DOHH2 (cell line): ENCODE data around the gene MYO10.

Source experiments
- H3F3A ChIP-seq: fragments of 200-600 bp; sonication (generic), shearing (Covaris generic); 2 replicates; pipeline ENCODE4 v1.6.0; 2016; ENCODE audit warnings: antibody characterized with exemption, mild to moderate bottlenecking; ENCODE audit not compliant: control insufficient read depth, insufficient read depth
- H3K27ac ChIP-seq: fragments of 200-600 bp; sonication (generic); 2 replicates; pipeline ENCODE4 v1.5.1; 2014; ENCODE audit warnings: low read depth, mild to moderate bottlenecking, low read length, moderate library complexity
- H3K27me3 ChIP-seq: fragments of 200-600 bp; sonication (generic); 2 replicates; pipeline ENCODE4 v1.6.1; 2014; ENCODE audit warnings: mild to moderate bottlenecking, low read length, mixed read lengths; ENCODE audit not compliant: control insufficient read depth
- H3K36me3 ChIP-seq: fragments of 200-600 bp; sonication (generic); 2 replicates; pipeline ENCODE4 v1.6.1; 2014; ENCODE audit warnings: mild to moderate bottlenecking, low read length, moderate library complexity, mixed read lengths; ENCODE audit not compliant: control insufficient read depth
- H3K4me1 ChIP-seq: fragments of 200-600 bp; sonication (generic); 2 replicates; pipeline ENCODE4 v1.6.1; 2014; ENCODE audit warnings: mild to moderate bottlenecking, low read length, mixed read lengths; ENCODE audit not compliant: control insufficient read depth
- H3K4me2 ChIP-seq: fragments of 200-600 bp; sonication (generic); 2 replicates; pipeline ENCODE4 v1.6.0; 2014; ENCODE audit warnings: mild to moderate bottlenecking, low read length, moderate library complexity
- H3K4me3 ChIP-seq: fragments of 200-600 bp; sonication (generic); 2 replicates; pipeline ENCODE4 v1.5.1; 2014; ENCODE audit warnings: mild to moderate bottlenecking, low read length, mixed read lengths
- H3K79me2 ChIP-seq: fragments of 200-600 bp; sonication (generic); 2 replicates; pipeline ENCODE4 v1.6.1; 2014; ENCODE audit warnings: mild to moderate bottlenecking, low read length, mixed read lengths; ENCODE audit not compliant: control insufficient read depth
- H3K9me2 ChIP-seq: fragments of 200-600 bp; sonication (generic); replicated peaks from 2 replicates; pipeline ENCODE4 v1.6.1; 2014; ENCODE audit warnings: mild to moderate bottlenecking, low read length, mixed read lengths; ENCODE audit not compliant: control insufficient read depth
- H3K9me3 ChIP-seq: fragments of 200-600 bp; sonication (generic); 2 replicates; pipeline ENCODE4 v1.6.1; 2014; ENCODE audit warnings: antibody characterized with exemption, low read length, mixed read lengths; ENCODE audit not compliant: control insufficient read depth, insufficient read depth
- H4K20me1 ChIP-seq: fragments of 200-600 bp; sonication (generic); 2 replicates; pipeline ENCODE4 v1.6.0; 2014; ENCODE audit warnings: low read depth, mild to moderate bottlenecking, antibody characterized with exemption, low read length, moderate library complexity; ENCODE audit not compliant: control insufficient read depth, insufficient read depth
- CTCF ChIP-seq: fragments of 200-600 bp; sonication (generic); IDR thresholded peaks from one replicate; pipeline ENCODE4 v1.5.1; 2014; ENCODE audit warnings: antibody characterized with exemption, mild to moderate bottlenecking, low read depth, low read length; ENCODE audit not compliant: poor library complexity, severe bottlenecking
- EZH2phosphoT487 ChIP-seq: fragments of 200-600 bp; sonication (generic); IDR thresholded peaks from 2 replicates; pipeline ENCODE4 v1.6.1; 2017; ENCODE audit warnings: borderline replicate concordance, mild to moderate bottlenecking, antibody characterized with exemption, low read length, moderate library complexity, mixed read lengths

The MYO10 gene

GRCh38 chr5:16794269-16794913 is 141.7 kb downstream of the MYO10 start:
- H3K4me3 ChIP-seq, result no peak overlapping the region
- H3K79me2 ChIP-seq, result no peaks in the 10 kb centered on the region
- no peaks in the 10 kb centered on the region for H3F3A ChIP-seq
- no peaks in the 10 kb centered on the region for H4K20me1 ChIP-seq
- no peaks in the 10 kb centered on the region for H3K36me3 ChIP-seq
- no peak overlapping the region for H3K4me2 ChIP-seq
- H3K27ac ChIP-seq, result no peak overlapping the region
- no peaks in the 10 kb centered on the region for H3K4me1 ChIP-seq
- H3K9me3 ChIP-seq, result no peaks in the 10 kb centered on the region
- TF ChIP-seq EZH2phosphoT487 (no peak), CTCF (no peak)
- no peaks in the 10 kb centered on the region for H3K27me3 ChIP-seq
- H3K9me2 ChIP-seq, result no peaks in the 10 kb centered on the region

- Histone ChIP-seq H3K4me1 (no peaks in the 10 kb centered on the region), H3K4me2 (no peak overlapping the region), H4K20me1 (no peaks in the 10 kb centered on the region), H3K9me3 (no peaks in the 10 kb centered on the region), H3K4me3 (no peak overlapping the region), H3K27ac (no peak overlapping the region), H3K79me2 (no peaks in the 10 kb centered on the region), H3K27me3 (no peaks in the 10 kb centered on the region), H3K9me2 (no peaks in the 10 kb centered on the region), H3K36me3 (no peaks in the 10 kb centered on the region), H3F3A (no peaks in the 10 kb centered on the region)
- TF ChIP-seq CTCF (no peak), EZH2phosphoT487 (no peak)
These were observed 143.4 kb downstream of the MYO10 start for GRCh38 chr5:16792598-16793275.

GRCh38 chr5:16791904-16792597 is 144.0 kb downstream of the MYO10 start:
- H3K36me3 ChIP-seq, result no peaks in the 10 kb centered on the region
- no peak overlapping the region for H3K27ac ChIP-seq
- no peaks in the 10 kb centered on the region for H3F3A ChIP-seq
- H3K4me2 ChIP-seq, result no peak overlapping the region
- no peaks in the 10 kb centered on the region for H3K27me3 ChIP-seq
- TF ChIP-seq EZH2phosphoT487 (no peak), CTCF (no peak)
- H4K20me1 ChIP-seq, result no peaks in the 10 kb centered on the region
- H3K4me1 ChIP-seq, result no peaks in the 10 kb centered on the region
- no peaks in the 10 kb centered on the region for H3K79me2 ChIP-seq
- no peaks in the 10 kb centered on the region for H3K9me2 ChIP-seq
- H3K9me3 ChIP-seq, result no peaks in the 10 kb centered on the region
- H3K4me3 ChIP-seq, result no peak overlapping the region
